Fibroblast of peridontal ligament (primary cell): Measurements from ENCODE around the gene MAP3K12.

ENCODE experiments used
- DNase-seq: peaks from one replicate; pipeline ENCODE4 v3.0.0-alpha.2; 2010; ENCODE audit errors: extremely low read depth

MAP3K12 gene

DNA sequence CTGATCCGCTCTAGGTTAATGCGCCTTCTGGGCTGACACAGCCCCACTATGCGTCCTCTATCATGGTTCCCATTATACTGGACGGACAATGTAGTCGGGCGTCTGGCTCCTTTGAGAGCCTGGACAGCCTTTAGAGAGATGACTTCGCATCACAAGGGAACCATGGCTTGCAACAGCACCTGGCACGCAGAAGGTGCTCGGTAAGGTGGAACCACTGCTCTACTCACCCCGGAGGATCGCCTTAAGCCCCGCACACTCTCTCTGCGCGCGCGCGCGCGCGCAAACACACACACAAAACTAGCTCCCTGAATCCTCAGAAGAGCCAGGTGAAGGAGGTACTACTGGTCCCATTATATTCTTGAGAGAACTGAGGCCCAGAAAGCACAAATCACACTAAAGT, 7.1 kb downstream of the MAP3K12 start:
- DNase-seq: no peak

GRCh38 chr12:53489242-53489864, 9.9 kb downstream of the MAP3K12 start:
- no peak for DNase-seq

DNA sequence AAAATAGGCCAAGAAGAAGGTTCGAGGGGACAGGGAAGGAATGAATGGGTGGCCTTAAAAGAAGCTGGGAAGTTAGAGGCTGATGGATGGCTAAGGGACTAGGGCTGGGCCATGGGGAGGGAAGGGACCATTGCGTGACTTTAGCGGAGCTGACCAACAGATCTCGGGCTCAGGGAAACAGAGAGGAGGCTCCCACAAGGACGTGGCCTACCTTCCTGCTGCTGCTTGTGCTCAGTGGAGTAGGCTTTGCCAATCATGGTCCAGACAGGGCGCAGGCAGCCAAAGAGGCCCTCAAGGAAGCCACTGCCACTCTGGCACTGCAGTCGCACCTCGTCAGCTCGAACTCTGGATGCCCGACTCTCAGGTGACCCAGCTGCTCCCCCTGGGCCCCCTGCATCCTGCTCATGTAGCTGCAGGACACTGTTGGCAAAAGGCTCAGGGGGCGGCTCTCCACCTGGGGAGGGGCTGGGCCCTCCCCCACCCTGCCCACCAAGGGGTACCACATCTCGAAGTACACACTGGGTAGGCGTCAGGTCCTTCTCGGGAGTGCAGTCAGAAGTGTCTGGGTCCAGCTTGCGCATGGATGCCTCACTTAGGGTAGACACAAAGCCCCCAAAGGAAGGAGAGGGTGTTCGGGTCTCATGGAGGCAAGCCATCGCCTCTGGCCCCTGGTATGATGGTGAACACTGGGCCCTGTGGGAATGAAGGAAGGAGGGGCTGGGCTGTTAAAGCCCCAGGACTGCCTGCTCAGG, 12.3 kb downstream of the MAP3K12 start:
- no peak for DNase-seq

GRCh38 chr12:53485955-53486735, 13.1 kb downstream of the MAP3K12 start:
- no peak for DNase-seq

GRCh38 chr12:53484686-53485575, 14.3 kb downstream of the MAP3K12 start:
- DNase-seq: no peak

DNA sequence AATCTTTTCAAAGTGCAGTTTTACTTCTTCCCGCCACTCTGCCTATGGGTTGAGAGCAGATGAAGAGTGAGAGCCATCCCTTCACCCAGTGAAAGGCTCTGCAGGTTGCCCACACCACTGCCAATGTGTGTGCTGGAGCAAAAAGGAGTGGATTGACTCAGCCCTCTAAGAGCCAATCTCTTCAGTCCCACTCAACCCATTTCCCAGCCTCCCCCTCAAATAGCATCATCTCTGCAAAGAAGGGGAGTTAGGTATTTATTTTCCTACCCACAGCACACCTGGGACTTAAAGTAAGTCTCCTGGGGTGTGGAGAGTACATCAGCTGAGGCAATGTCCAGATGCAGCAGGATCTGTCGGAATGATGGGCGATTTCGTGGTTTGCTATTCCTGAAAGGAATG, 15.3 kb downstream of the MAP3K12 start:
- DNase-seq: no peak

- no peak for DNase-seq
These were observed 15.9 kb downstream of the MAP3K12 start for GRCh38 chr12:53483225-53483978.

- DNase-seq: no peak
These were observed 16.6 kb downstream of the MAP3K12 start for GRCh38 chr12:53482626-53483168.

DNA sequence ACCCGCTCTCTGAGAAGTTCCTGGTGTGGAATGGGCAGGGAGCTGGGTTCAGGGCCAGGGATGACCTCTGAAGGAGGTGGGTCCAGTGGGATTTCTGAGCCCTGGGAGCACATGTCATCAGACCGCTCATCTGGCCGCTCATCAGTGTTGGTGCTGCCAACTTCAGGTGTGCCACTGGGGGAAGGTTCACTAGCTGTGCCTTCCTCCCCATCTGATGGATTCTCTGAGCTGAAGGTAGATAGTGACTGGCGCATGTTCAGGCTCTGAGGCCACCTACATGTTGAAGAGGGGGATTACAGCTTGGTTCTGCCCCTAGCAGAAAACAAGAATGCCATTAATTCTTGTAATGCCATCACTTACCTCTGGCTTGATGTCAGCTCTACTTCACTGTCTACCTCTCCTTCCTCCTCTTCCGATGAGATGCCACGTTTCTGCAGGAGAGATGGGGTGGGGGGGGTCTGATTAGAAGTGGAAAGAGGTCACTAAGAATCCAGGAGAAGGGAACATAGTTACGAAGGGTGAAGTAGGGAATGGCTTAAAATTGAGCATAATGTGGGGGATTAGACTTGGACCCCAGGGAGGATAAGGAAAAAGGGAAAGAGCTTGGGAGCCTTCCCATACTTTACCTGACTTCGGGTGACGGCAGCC, 17.2 kb downstream of the MAP3K12 start:
- DNase-seq: no peak

- DNase-seq: peak; percentile 88
These were observed 17.8 kb downstream of the MAP3K12 start for GRCh38 chr12:53481458-53481857.

- DNase-seq: no peak
These were observed 18.5 kb downstream of the MAP3K12 start for GRCh38 chr12:53480491-53481442.

DNA sequence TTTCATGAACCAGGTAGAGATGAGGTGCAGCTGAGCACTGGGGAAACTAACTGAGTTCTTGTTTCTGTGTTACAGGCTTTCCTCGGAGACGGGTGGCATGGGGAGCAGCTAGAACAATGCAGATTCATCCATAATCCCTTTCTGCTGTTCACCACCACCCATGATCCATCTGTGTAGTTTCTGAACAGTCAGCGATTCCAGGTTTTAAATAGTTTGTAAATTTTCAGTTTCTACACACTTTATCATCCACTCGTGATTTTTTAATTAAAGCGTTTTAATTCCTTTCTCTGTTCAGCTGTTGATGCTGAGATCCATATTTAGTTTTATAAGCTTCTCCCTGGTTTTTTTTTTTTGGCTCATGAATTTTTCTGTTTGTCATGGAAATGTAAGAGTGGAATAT, 19.9 kb downstream of the MAP3K12 start:
- no peak for DNase-seq

- peak; percentile 58 for DNase-seq
These were observed 20.4 kb downstream of the MAP3K12 start for GRCh38 chr12:53478865-53479264.

- DNase-seq: peak; percentile 58
These were observed 22.5 kb downstream of the MAP3K12 start for GRCh38 chr12:53476769-53477209.

DNA sequence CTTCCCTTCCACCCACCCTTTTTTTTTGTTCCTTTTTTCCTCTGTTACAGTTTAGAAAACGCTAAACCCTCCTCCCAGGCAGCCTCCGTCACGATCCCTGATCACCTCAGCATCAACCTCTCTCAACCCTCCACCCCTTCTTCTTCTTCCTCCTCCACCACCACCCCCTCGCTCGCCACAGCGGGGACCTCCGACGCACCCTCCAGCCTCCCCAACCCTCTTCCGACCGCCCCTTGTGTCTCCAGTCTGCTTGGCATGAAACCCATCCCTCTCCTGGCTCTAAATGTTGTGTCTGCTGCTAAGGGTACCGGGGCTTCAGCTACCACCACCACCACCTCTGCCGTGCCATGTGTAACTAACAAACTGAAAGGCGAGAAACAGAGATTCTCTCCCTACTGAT, 24.4 kb downstream of the MAP3K12 start:
- DNase-seq: no peak

- no peak for DNase-seq
These were observed 25.2 kb downstream of the MAP3K12 start for GRCh38 chr12:53474077-53474476.

DNA sequence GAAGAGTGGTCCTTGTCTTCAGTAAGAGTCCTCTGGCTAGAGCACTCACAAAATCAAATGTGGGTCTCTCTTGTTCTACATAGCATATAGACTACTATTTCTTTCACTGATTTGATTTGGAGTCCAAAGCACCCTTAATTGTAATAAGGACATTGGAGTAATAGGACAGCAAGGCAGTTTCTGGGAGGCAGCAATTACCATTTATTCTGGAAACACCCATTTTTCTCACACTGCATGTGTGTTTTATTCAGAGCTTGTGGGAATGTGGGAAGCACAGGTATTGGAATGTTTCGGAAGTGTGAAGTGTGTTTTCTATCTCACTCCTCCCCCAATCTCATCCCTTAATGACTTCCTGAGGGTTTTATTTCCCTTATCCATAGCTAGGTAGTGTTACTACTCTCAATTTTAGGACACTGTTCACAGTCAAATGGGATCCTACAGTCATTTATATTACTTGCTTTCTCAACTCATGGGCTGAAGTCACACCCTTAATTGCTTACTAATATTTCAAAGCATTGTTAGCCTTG, 27.1 kb downstream of the MAP3K12 start:
- no peak for DNase-seq

GRCh38 chr12:53468282-53468681, 31.0 kb downstream of the MAP3K12 start:
- no peak for DNase-seq

DNA sequence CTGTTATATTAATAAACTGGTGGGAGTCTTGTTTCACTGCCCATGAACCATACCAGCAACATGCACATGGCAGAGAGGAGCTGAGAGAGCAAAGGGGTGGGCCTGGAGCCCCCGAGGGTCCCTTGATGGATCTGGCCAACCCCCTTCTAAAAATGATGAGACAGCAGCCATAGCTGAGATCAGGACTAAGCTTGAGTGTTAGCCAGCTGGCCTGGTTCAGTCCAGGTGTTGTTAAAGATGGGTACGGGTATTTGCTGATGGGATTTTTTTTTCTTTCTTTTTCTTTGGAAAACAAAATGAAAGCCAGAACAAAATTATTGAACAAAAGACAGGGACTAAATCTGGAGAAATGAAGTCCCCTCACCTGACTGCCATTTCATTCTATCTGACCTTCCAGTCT, 31.4 kb downstream of the MAP3K12 start:
- DNase-seq: no peak
